T-cell (primary cell): ENCODE measurements around the gene PRIM1. TPM values are rescaled to one million over a fixed set of nuclear protein-coding genes. Genes with fewer than 3 reads are reported as not detected.
"Not testable (repeated sequence)": the region's sequence is repeated elsewhere in the genome, so short reads cannot be mapped to it uniquely, and the experiment has no call there.

Experiments
- ATAC-seq, 4 experiments: fragments of 200-7000 bp in 3 of 4; fragments of 150-1000 bp in 1 of 4; cut with Tn5 transposase; replicated peaks in 1 of 4; 1 replicate in 3 of 4; 2 replicates in 1 of 4; pipeline ENCODE4 v1.10.0; 2021; ENCODE audit warnings: moderate library complexity in 3 of 4, mild to moderate bottlenecking in 2 of 4, moderate number of reproducible peaks in 1 of 4
- CTCF ChIA-PET, 2 donors: fragments of 300-600 bp; sonication (Branson Sonifier 250); formaldehyde crosslinking; loops; one replicate each; lab custom pipeline; 2022; ENCODE audit warnings: antibody characterized with exemption in 2 of 2; lab: Charles Lee
- POLR2A ChIA-PET, 2 donors: fragments of 300-600 bp; sonication (Branson Sonifier 250); formaldehyde crosslinking; loops; one replicate each; lab custom pipeline; 2022; ENCODE audit warnings: antibody characterized with exemption in 2 of 2; lab: Charles Lee
- DNase-seq, 35 experiments: peaks; one replicate each; pipeline versions ENCODE4 v3.0.0 to v3.0.0-alpha.2; 2013 to 2023
- H3K27ac ChIP-seq: one replicate; pipeline ENCODE4 v1.5.1; 2013; ENCODE audit warnings: low read length
- H3K27me3 ChIP-seq, 2 experiments: replicated peaks in 1 of 2; 1 replicate in 1 of 2; 2 replicates in 1 of 2; pipeline versions ENCODE4 v1.6.1 to v1.7.0; 2013; ENCODE audit warnings: low read length in 1 of 2, mixed read lengths in 1 of 2; ENCODE audit not compliant: control insufficient read depth in 2 of 2, insufficient read depth in 2 of 2; ENCODE audit errors: extremely low read depth in 1 of 2
- H3K36me3 ChIP-seq, 2 donors: 1 replicate in 1 of 2; 2 replicates in 1 of 2; pipeline versions ENCODE4 v1.6.1 to v1.7.0; 2013; ENCODE audit warnings: low read length in 1 of 2; ENCODE audit not compliant: control insufficient read depth in 2 of 2, insufficient read depth in 1 of 2; ENCODE audit errors: extremely low read depth in 1 of 2
- H3K4me1 ChIP-seq, 2 experiments: 1 replicate in 1 of 2; 2 replicates in 1 of 2; pipeline versions ENCODE4 v1.6.1 to v1.7.0; 2013; ENCODE audit warnings: low read length in 2 of 2, mixed read lengths in 1 of 2; ENCODE audit not compliant: insufficient read depth in 2 of 2, control insufficient read depth in 1 of 2; ENCODE audit errors: extremely low read depth in 1 of 2
- H3K4me3 ChIP-seq, 2 donors: 1 replicate in 1 of 2; 2 replicates in 1 of 2; pipeline versions ENCODE4 v1.5.1 to v1.7.0; 2013; ENCODE audit warnings: mild to moderate bottlenecking in 2 of 2, low read length in 1 of 2, moderate library complexity in 1 of 2; ENCODE audit not compliant: control insufficient read depth in 1 of 2; ENCODE audit errors: extremely low read depth in 1 of 2
- H3K9me3 ChIP-seq: 2 replicates; pipeline ENCODE4 v1.7.0; 2013
- H3K27ac Mint-ChIP-seq, 2 donors: one replicate each; pipeline ENCODE4 v1.8.0; 2020 to 2021; ENCODE audit warnings: mild to moderate bottlenecking in 2 of 2, mixed read lengths in 2 of 2
- H3K27me3 Mint-ChIP-seq, 2 donors: one replicate each; pipeline ENCODE4 v1.8.0; 2021 to 2022; ENCODE audit warnings: mixed read lengths in 2 of 2
- H3K36me3 Mint-ChIP-seq: one replicate; pipeline ENCODE4 v1.8.0; 2021; ENCODE audit warnings: mixed read lengths
- H3K4me1 Mint-ChIP-seq, 3 donors: one replicate each; pipeline ENCODE4 v1.8.0; 2020 to 2022; ENCODE audit warnings: mixed read lengths in 3 of 3, mild to moderate bottlenecking in 1 of 3
- H3K4me3 Mint-ChIP-seq, 3 donors: one replicate each; pipeline ENCODE4 v1.8.0; 2020 to 2022; ENCODE audit warnings: mild to moderate bottlenecking in 3 of 3, mixed read lengths in 3 of 3, moderate library complexity in 3 of 3
- H3K9me3 Mint-ChIP-seq, 3 donors: one replicate each; pipeline ENCODE4 v1.8.0; 2020 to 2022; ENCODE audit warnings: mixed read lengths in 3 of 3
- WGBS: methylation state at CpG from one replicate; pipeline ENCODE4 v1.1.5; 2013; ENCODE audit warnings: missing lambda C conversion rate; ENCODE audit not compliant: insufficient coverage; 5-methylcytosine and 5-hydroxymethylcytosine counted together
- total RNA-seq, 35 experiments: library from RNA in 6 of 35; stranded (reverse) in 6 of 35; fragments of 120-200 nt in 1 of 35; gene quantifications; one replicate each; pipeline versions ENCODE4 v1.2.1 to v1.2.4 and lab custom pipeline; 2013 to 2026

PRIM1 gene
- total RNA-seq, 5 donors from 2014 or later (not counting 1 experiment from before 2014, with no cell fraction given) = 17.3 to 25.2 (median 22.2) TPM

GRCh38 chr12:56758728-56759262, 6.7 kb upstream of the PRIM1 start:
- CTCF ChIA-PET = interaction anchor here in 1 of 2 donors (1.3 kb wide), 1 partner anchor 229 kb away, joined by 4 read pairs; no protein-coding TSS in a partner anchor
- H3K4me3 Mint-ChIP-seq = no peak overlapping the region
- Histone ChIP-seq H3K27ac (no peak overlapping the region), H3K27me3 (peaks cover 0 to 4% of the 10 kb centered on the region in 2 experiments), H3K9me3 (no peaks in the 10 kb centered on the region), H3K4me1 (peaks cover 0 to 4% of the 10 kb centered on the region in 2 experiments), H3K4me3 (no peak overlapping the region), H3K36me3 (no peaks in the 10 kb centered on the region)
- no peak overlapping the region for H3K27ac Mint-ChIP-seq
- no peaks in the 10 kb centered on the region for H3K36me3 Mint-ChIP-seq
- peaks cover 0 to 3% of the 10 kb centered on the region in 2 donors for H3K27me3 Mint-ChIP-seq
- POLR2A ChIA-PET = no interaction called here
- DNase-seq (no peak), ATAC-seq (no peak)
- H3K4me1 Mint-ChIP-seq = peaks cover 0 to 5% (median 0%) of the 10 kb centered on the region in 3 donors
- peaks cover 0 to 2% (median 0%) of the 10 kb centered on the region in 3 donors for H3K9me3 Mint-ChIP-seq
- WGBS = 100% methylated on average over 2 of the region's 3 CpGs

- POLR2A ChIA-PET, H3K27ac Mint-ChIP-seq: not testable (repeated sequence)
- CTCF ChIA-PET = interaction anchor here (0.5 to 1.6 kb wide), 7 partner anchors 230 to 424 kb away, joined by 3 to 21 read pairs (median 11); no protein-coding TSS in a partner anchor
Measured at GRCh38 chr12:56757971-56758370, 5.8 kb upstream of the PRIM1 start.

DNA sequence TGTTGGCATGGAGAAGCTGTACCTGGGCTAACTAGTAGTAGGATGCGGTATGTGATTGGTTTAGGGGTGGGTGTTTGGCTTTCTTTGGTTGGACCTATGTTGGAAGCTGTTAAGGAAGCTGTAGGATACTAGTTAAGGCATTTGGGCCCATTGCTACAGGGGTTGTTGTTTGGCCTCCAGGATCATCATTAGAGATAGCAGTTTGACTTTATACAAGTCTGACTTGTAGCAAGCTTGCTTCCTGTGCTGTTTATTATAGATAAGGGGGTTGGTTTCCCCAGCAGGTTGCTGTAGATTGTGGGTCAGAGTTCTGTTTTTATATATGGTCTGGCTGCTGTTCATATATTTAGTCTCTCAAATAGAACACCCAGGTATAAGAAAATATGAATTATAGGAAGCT, 1.4 kb upstream of the PRIM1 start:
- Histone ChIP-seq H3K4me1 (peaks cover 11 to 20% of the 10 kb centered on the region in 2 experiments), H3K27me3 (no peaks in the 10 kb centered on the region), H3K27ac (no peak overlapping the region), H3K4me3 (no peak overlapping the region), H3K36me3 (peaks cover 0 to 7% of the 10 kb centered on the region in 2 donors), H3K9me3 (no peaks in the 10 kb centered on the region)
- H3K4me1 Mint-ChIP-seq = peaks cover 23 to 31% (median 26%) of the 10 kb centered on the region in 3 donors
- ATAC-seq (no peak), DNase-seq (no peak)
- no peaks in the 10 kb centered on the region for H3K9me3 Mint-ChIP-seq
- H3K27me3 Mint-ChIP-seq = no peaks in the 10 kb centered on the region
- 100% methylated on average over 1 of the region's 1 CpG for WGBS
- H3K27ac Mint-ChIP-seq = peak overlapping the region in 1 of 2 donors; percentile 58
- peak overlapping the region in 2 of 3 donors; percentile 39 to 65 for H3K4me3 Mint-ChIP-seq
- POLR2A ChIA-PET = interaction anchor here (0.7 kb wide), 2 partner anchors 28 to 108 kb away, joined by 3 to 4 read pairs; no protein-coding TSS in a partner anchor
- H3K36me3 Mint-ChIP-seq = peaks cover 11% of the 10 kb centered on the region
- CTCF ChIA-PET = interaction anchor here (0.6 to 0.9 kb wide), 4 partner anchors 28 to 359 kb away, joined by 3 to 6 read pairs (median 3); no protein-coding TSS in a partner anchor

More at GRCh38 chr12:56757971-56758370, 5.8 kb upstream of the PRIM1 start:
- H3K27me3 ChIP-seq, ATAC-seq, H3K27me3 Mint-ChIP-seq, H3K9me3 ChIP-seq, H3K4me1 Mint-ChIP-seq, H3K36me3 Mint-ChIP-seq, H3K4me1 ChIP-seq, H3K4me3 ChIP-seq, DNase-seq, H3K27ac ChIP-seq, H3K36me3 ChIP-seq, H3K4me3 Mint-ChIP-seq, H3K9me3 Mint-ChIP-seq: not testable (repeated sequence)
- WGBS = no CpG with 5 or more reads among the region's 1 CpG

DNA sequence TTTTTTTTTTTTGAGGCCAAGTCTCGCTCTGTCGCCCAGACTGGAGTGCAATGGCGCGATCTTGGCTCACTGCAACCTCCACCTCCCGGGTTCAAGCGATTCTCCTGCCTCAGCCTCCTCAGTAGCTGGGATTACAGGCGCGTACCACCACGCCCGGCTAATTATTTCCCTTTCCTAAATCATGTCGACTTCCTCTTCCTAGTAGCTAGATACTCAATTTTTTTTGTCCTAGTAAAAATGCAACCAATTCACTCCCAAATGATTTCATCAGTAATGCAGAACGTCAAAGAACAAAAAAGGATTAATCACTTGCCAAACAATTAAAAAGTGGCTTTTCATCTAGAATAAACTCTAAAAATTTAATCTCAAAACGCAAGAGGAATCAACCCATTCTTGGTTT, 1.5 kb downstream of the PRIM1 start:
- DNase-seq, H3K4me3 ChIP-seq, H3K9me3 Mint-ChIP-seq, H3K27me3 ChIP-seq, H3K27ac ChIP-seq, H3K27me3 Mint-ChIP-seq, ATAC-seq, H3K9me3 ChIP-seq: not testable (repeated sequence)
- WGBS = 88% methylated on average over 8 of the region's 13 CpGs
- ChIA-PET CTCF (interaction anchor here (0.6 to 0.7 kb wide), 2 partner anchors 84 to 461 kb away, joined by 3 to 4 read pairs; no protein-coding TSS in a partner anchor), POLR2A (interaction anchor here in 1 of 2 donors (0.7 kb wide), 1 partner anchor 1963 kb away, joined by 6 read pairs; no protein-coding TSS in a partner anchor)
- Histone ChIP-seq H3K4me1 (peaks cover 11 to 16% of the 10 kb centered on the region in 2 experiments), H3K36me3 (peaks cover 0 to 23% of the 10 kb centered on the region in 2 donors)
- Mint-ChIP-seq H3K27ac (peak overlapping the region in 1 of 2 donors; percentile 89), H3K4me1 (peaks cover 36 to 41% (median 41%) of the 10 kb centered on the region in 3 donors), H3K4me3 (peak overlapping the region; percentile 22 to 95 (median 32)), H3K36me3 (peaks cover 27% of the 10 kb centered on the region)

DNA sequence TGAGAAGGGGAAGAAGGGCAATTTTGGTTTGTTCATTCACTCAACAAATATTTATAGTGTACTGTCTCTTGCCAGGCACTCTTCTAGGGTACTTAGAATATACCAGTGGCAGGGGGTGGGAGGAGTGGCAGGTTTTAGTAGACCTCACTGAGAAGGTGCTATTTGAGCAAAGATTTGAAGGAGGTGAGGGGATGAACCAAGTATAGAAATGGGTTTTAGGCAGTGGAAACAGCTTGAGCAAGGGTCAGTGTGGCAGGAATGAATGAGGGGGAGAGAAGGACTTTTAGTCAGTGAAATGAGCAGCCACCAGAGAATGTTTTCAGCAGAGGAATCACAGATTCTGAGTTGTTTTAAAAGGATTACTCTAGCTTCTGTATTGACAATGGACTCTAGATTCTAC, 2.3 kb downstream of the PRIM1 start:
- no peaks in the 10 kb centered on the region for H3K27me3 Mint-ChIP-seq
- ChIA-PET CTCF (no interaction called here), POLR2A (interaction anchor here in 1 of 2 donors (0.5 kb wide), 1 partner anchor 24 kb away, joined by 3 read pairs; no protein-coding TSS in a partner anchor)
- H3K36me3 Mint-ChIP-seq = peaks cover 27% of the 10 kb centered on the region
- peaks cover 0 to 26% of the 10 kb centered on the region in 2 donors for H3K36me3 ChIP-seq
- H3K4me3 ChIP-seq = no peak overlapping the region
- H3K4me1 Mint-ChIP-seq = peaks cover 36 to 41% (median 41%) of the 10 kb centered on the region in 3 donors
- H3K27ac ChIP-seq = no peak overlapping the region
- H3K27me3 ChIP-seq = no peaks in the 10 kb centered on the region
- no peaks in the 10 kb centered on the region for H3K9me3 Mint-ChIP-seq
- DNase-seq (no peak), ATAC-seq (no peak)
- H3K9me3 ChIP-seq = no peaks in the 10 kb centered on the region
- peak overlapping the region; percentile 65 to 83 for H3K27ac Mint-ChIP-seq
- H3K4me1 ChIP-seq = peaks cover 11 to 16% of the 10 kb centered on the region in 2 experiments
- peak overlapping the region; percentile 64 to 95 (median 67) for H3K4me3 Mint-ChIP-seq

DNA sequence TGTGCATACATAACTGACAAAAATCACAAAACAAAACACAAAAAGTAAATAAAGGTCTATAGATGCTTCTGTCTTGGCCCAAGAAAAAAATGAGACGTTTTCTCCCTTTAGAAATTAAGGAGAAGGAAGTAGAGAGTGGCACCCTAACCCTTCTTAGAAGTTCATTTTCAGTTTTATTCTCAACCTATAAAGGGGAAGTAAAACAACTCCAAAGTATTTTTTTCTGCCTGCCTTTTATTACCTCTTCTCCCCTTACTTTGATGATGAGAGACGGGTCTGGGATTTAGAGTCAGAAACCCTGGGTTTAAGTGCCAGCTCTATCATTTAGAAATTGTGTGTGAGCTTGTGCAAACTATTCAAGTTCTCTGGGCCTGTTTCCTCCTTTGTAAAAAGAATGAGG, 2.8 kb downstream of the PRIM1 start:
- CTCF ChIA-PET = no interaction called here
- peak overlapping the region in 1 of 3 donors; percentile 95 for H3K4me3 Mint-ChIP-seq
- Histone ChIP-seq H3K4me3 (no peak overlapping the region), H3K4me1 (peaks cover 11 to 16% of the 10 kb centered on the region in 2 experiments), H3K9me3 (no peaks in the 10 kb centered on the region), H3K27me3 (no peaks in the 10 kb centered on the region), H3K27ac (no peak overlapping the region), H3K36me3 (peaks cover 0 to 31% of the 10 kb centered on the region in 2 donors)
- H3K27ac Mint-ChIP-seq = peak overlapping the region; percentile 65 to 83
- POLR2A ChIA-PET = interaction anchor here in 1 of 2 donors (0.5 kb wide), 1 partner anchor 24 kb away, joined by 3 read pairs; no protein-coding TSS in a partner anchor
- ATAC-seq = no peak
- no peak for DNase-seq
- H3K9me3 Mint-ChIP-seq = no peaks in the 10 kb centered on the region
- peaks cover 30% of the 10 kb centered on the region for H3K36me3 Mint-ChIP-seq
- no CpG with 5 or more reads among the region's 2 CpGs for WGBS
- H3K4me1 Mint-ChIP-seq = peaks cover 36 to 41% (median 41%) of the 10 kb centered on the region in 3 donors
- H3K27me3 Mint-ChIP-seq = no peaks in the 10 kb centered on the region
